GM19324 (cell line): Measurements from ENCODE around the gene PER2.

ENCODE experiments used
- ATAC-seq: cut with Tn5 transposase; IDR thresholded peaks from one replicate; pipeline ENCODE4 v1.9.1; 2021; ENCODE audit warnings: mild to moderate bottlenecking, moderate library complexity; ENCODE audit not compliant: unreplicated experiment, low FRiP score

PER2 gene

GRCh38 chr2:238271061-238271554, 17.3 kb downstream of the PER2 start:
- ATAC-seq = no peak

GRCh38 chr2:238270606-238271005, 17.8 kb downstream of the PER2 start:
- ATAC-seq = no peak

DNA sequence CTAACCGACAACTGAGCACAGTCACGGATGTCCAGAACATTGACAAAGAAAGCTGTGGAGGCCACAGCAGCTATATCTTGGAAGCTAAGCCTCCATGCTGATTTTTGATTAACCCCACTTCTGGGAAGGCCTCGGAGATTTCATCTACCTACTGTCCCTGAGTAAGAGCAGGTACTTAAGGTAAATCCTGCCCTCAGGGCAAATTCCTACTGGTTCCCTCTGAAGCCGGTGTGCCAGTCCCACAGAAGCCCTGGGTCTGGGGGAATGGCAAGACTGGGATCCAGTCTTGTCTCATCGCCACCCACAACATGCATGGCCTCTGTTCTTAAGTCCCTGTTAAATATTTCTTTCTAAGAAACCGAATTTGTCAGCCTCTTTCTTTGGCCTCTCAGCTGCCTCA, 18.7 kb downstream of the PER2 start:
- no peak for ATAC-seq

GRCh38 chr2:238267884-238268680, 20.3 kb downstream of the PER2 start:
- ATAC-seq = no peak

GRCh38 chr2:238267341-238267710, 21.1 kb downstream of the PER2 start:
- no peak for ATAC-seq

DNA sequence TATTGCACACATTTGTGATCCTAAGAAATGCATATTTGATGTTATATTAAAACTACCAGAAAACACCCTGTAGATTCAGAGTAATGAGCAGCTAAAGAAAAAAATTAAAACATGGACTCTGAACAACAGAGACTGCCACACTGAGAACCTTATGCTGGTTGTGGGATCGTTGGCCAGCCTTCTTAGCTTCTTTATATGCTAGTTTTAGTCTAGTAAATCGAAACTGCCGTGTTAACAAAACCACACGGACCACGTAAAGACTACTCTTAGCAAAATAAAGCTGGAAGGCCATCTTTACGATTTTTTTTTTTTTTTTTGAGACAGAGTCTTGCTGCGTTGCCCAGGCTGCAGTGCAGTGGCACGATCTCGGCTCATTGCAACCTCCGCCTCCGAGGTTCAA, 22.8 kb downstream of the PER2 start:
- ATAC-seq = no peak

DNA sequence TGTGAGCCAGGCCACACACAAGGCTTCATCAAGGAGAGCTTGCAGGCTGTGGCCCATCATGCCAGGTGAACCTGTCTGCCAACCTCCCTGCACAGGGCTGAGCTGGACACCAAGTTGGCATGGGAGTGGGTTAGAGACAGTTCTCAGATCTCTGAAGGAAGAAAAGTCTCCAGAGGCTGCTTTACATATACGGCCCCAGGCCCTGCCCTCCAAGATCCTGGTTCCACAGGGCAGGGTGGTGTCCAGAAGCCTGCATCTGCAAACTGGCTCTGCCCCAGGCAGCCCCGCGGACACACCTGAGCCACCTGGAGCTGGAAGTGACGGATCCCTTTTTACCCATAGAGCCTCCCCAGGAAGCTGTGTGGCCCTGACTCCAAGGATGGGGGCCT, 24.3 kb downstream of the PER2 start:
- ATAC-seq = no peak

- no peak for ATAC-seq
Measured at GRCh38 chr2:238263204-238264071, 25.0 kb downstream of the PER2 start.

DNA sequence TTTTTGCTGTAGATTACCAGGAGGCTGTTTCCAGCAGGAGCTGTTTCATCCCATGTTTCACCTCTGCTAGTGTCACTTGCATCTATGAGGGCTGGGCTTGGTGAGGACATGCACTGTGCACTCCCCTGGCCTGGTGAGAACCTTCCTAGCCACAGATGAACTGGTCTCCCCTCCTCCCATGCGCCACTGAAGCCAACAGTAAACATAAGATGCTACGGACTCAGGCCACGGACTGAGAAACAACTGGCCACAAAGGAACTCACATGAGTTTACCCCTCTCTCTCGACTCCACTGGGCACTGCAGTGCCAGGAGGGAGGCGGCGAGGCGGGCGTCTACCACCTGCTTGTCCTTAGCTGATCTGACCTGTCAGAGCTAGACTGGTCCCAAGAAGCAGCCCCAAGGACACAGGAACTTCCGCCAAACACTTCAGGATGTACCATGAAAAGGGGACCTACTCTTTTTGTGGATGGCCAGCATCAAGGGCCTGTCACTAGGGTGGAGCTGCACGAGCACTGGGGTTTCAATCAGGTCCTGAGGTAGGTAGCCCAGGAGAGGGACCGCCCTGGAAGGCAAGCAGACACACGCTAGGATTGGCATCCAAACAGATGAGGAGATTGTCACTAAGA, 25.8 kb downstream of the PER2 start:
- no peak for ATAC-seq

GRCh38 chr2:238261718-238262375, 26.6 kb downstream of the PER2 start:
- ATAC-seq = no peak

DNA sequence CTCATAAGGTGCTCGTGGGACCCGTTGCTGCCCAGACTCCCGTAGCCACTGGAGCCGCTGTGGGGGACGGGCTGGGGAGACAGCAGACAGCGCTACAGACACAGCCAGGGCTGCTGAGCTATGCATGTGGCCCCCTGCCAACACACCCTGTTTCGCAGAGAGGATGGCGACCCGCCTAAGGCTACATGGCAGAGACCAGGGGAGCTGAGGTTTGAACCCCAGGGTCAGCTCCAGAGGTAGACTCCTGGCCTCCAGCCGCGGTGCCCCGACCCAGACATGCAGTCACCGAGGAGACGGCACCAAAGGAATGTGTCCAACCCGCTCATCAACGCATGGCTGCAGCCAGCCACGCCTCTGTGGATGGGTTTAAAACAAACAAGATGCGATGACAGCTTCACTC, 27.5 kb downstream of the PER2 start:
- ATAC-seq = no peak

DNA sequence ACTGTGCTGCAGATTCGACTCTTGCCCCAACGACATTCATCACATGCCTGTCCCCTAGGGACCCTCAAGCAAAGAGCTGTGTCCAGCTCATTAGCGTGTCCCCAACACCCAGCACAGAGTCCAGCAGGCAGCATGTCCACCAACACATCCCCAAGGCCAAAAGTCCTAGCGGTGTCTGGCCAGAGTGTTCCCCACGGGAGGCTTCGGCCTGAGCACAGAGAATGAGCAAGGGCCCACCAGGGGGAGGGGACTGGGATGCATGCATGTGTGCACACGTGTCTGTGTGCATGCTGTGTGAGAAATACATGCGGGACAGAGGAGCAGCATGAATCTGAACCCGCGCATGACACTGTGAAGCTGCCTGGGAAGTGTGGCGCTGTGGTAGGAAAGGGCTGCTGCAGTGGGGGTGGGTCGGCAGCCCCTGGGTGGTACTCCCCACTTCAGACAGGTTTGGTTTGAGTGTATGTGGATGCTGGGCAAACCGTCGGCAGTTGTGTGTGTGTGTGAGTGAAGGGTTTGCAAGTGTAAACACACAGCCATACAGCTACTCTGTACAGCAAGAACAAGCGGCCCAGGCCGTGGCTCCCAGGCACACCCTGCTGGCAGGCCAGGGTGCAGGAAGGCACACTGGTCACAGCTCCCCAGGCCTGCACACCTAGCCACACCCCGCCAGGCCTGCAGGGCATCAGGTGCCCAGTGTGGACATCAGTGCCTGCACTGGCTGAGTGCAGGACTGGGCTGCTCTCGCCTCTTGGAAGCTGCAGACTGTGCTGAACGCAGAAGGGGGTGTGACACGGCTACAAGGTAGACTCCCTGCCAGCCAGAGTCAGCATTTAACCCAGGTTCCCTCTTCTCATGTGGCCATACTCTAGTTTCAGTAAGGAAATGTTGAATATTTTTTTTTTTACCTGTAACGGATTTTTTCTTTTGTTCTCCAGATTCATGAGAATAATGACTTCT, 29.1 kb downstream of the PER2 start:
- ATAC-seq = no peak

GRCh38 chr2:238257786-238258700, 30.4 kb downstream of the PER2 start:
- no peak for ATAC-seq

- ATAC-seq = no peak
Measured at GRCh38 chr2:238256594-238257104, 31.8 kb downstream of the PER2 start.

GRCh38 chr2:238256111-238256510, 32.3 kb downstream of the PER2 start:
- ATAC-seq = no peak

- ATAC-seq = no peak
Measured at GRCh38 chr2:238255636-238256035, 32.8 kb downstream of the PER2 start.

GRCh38 chr2:238255151-238255551, 33.3 kb downstream of the PER2 start:
- ATAC-seq = no peak

DNA sequence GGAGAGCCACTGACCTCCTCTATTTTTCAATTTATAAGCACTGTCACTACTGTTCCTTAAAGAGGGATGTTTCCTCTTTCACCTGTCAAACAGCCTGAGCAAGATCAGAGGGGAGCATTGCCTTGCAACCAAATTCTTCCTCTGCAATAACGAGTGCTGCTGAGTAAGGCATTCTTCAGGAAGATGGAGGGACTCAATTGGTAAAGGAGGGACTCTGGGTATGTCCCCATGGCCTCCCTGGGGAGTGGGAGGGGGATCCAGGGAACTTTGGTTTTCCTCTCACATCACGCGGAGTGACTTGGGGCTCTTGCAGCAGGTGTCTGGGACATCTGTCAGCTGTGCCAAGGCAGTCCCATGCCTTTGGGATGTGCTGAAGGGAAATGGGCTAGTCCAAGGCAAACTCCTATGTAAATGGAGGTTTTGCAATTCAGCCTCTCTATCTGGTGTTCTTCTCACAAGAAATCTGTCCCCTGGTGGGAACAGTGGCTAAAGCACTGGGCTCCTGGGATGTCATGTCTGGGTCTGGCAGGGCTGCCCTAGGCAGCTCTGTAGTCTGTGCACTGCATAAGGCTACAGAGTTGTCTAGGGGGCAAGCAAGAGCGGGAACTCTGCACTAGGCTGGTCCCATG, 34.2 kb downstream of the PER2 start:
- ATAC-seq = no peak
